ENCODE measurements around the gene MYLK. TPM values are rescaled to one million over a fixed set of nuclear protein-coding genes. Genes with fewer than 3 reads are reported as not detected.

The MYLK gene
- total RNA-seq, 2 experiments from 2014 or later: 0.22 TPM; not detected in 1

DNA sequence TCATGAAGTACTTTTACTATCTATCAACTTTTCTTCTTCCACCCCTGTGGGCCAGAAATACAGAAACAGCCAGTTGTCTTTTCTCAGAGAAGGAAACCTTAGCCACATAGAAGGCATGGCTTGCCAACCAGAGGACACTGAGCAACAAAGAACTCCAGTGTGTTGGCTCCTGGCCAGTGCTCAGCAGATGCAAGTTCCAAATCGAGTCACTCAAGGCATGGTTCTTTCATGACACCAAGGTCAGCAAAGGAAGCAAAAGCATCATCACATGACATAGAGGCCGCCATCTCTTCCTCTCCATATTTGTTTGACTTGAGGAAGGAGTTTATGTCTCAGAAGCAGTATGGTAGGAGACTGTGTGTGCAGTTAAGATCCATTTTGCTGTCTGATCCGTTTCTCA, 92.2 kb downstream of the MYLK start:
- no peaks in the 10 kb centered on the region for H3K9me3 Mint-ChIP-seq
- H3K36me3 Mint-ChIP-seq (ENCODE audit: low read depth): no peaks in the 10 kb centered on the region
- ChIA-PET POLR2A (no interaction called here), CTCF (no interaction called here)
- no peaks in the 10 kb centered on the region for H3K4me1 Mint-ChIP-seq (ENCODE audit: low read depth)
- Histone ChIP-seq H3K27ac (ENCODE audit: low read depth in 1 of 2, low read length in 2 of 2) (no peak overlapping the region), H3K27me3 (ENCODE audit: control insufficient read depth in 1 of 2, insufficient read depth in 2 of 2, low read length in 2 of 2) (peaks cover 0 to 8% of the 10 kb centered on the region in 2 experiments), H3K36me3 (ENCODE audit: insufficient read depth, low read length) (no peaks in the 10 kb centered on the region), H3K4me1 (ENCODE audit: insufficient read depth, low read length) (no peaks in the 10 kb centered on the region), H3K4me3 (ENCODE audit: low read length) (no peak overlapping the region), H3K9me3 (ENCODE audit: control insufficient read depth in 1 of 2, insufficient read depth in 1 of 2, low read length in 2 of 2) (no peaks in the 10 kb centered on the region)
- intact Hi-C loops (cut with DNase I, micrococcal nuclease): no loop called here
- no peak overlapping the region for H3K4me3 Mint-ChIP-seq
- no peak overlapping the region for H3K27ac Mint-ChIP-seq
- ATAC-seq (ENCODE audit: poor library complexity): no peak
- TF ChIP-seq, protein P1, sequence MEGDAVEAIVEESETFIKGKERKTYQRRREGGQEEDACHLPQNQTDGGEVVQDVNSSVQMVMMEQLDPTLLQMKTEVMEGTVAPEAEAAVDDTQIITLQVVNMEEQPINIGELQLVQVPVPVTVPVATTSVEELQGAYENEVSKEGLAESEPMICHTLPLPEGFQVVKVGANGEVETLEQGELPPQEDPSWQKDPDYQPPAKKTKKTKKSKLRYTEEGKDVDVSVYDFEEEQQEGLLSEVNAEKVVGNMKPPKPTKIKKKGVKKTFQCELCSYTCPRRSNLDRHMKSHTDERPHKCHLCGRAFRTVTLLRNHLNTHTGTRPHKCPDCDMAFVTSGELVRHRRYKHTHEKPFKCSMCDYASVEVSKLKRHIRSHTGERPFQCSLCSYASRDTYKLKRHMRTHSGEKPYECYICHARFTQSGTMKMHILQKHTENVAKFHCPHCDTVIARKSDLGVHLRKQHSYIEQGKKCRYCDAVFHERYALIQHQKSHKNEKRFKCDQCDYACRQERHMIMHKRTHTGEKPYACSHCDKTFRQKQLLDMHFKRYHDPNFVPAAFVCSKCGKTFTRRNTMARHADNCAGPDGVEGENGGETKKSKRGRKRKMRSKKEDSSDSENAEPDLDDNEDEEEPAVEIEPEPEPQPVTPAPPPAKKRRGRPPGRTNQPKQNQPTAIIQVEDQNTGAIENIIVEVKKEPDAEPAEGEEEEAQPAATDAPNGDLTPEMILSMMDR (IDR thresholded peaks at IDR 0.05): no peak
- peaks cover 23% of the 10 kb centered on the region for H3K27me3 Mint-ChIP-seq
- no peak for DNase-seq

DNA sequence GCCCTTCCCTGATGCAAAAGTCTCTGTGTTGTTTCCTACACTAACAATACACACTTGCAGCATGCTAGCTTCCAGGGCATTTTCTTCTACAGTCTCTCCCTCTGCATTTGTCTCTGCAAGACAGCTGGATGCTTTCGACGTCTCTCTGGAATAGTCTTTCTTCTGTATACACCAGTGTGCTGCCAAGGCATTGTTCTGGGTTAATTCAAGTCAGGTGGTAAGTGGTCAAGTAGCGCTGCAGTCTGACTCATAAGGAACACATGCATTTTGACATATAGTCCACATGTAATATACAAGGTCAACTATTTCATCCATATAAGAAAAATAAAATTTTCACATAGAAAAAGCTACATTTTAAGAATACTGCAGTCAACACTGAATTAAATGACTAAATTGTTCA, 92.7 kb downstream of the MYLK start:
- TF ChIP-seq, protein P1 (IDR thresholded peaks at IDR 0.05): no peak
- Mint-ChIP-seq H3K36me3 (ENCODE audit: low read depth) (no peaks in the 10 kb centered on the region), H3K4me3 (no peak overlapping the region), H3K27me3 (peaks cover 23% of the 10 kb centered on the region), H3K4me1 (ENCODE audit: low read depth) (no peaks in the 10 kb centered on the region), H3K27ac (no peak overlapping the region), H3K9me3 (no peaks in the 10 kb centered on the region)
- H3K27ac ChIP-seq (ENCODE audit: low read depth in 1 of 2, low read length in 2 of 2): no peak overlapping the region
- intact Hi-C loops (cut with DNase I, micrococcal nuclease): no loop called here
- ATAC-seq (ENCODE audit: poor library complexity) (no peak), DNase-seq (no peak)
- H3K27me3 ChIP-seq (ENCODE audit: control insufficient read depth in 1 of 2, insufficient read depth in 2 of 2, low read length in 2 of 2): peaks cover 0 to 8% of the 10 kb centered on the region in 2 experiments
- H3K36me3 ChIP-seq (ENCODE audit: insufficient read depth, low read length): no peaks in the 10 kb centered on the region
- POLR2A ChIA-PET: no interaction called here
- no peak overlapping the region for H3K4me3 ChIP-seq (ENCODE audit: low read length)
- H3K9me3 ChIP-seq (ENCODE audit: control insufficient read depth in 1 of 2, insufficient read depth in 1 of 2, low read length in 2 of 2): no peaks in the 10 kb centered on the region
- no peaks in the 10 kb centered on the region for H3K4me1 ChIP-seq (ENCODE audit: insufficient read depth, low read length)
- CTCF ChIA-PET: no interaction called here

DNA sequence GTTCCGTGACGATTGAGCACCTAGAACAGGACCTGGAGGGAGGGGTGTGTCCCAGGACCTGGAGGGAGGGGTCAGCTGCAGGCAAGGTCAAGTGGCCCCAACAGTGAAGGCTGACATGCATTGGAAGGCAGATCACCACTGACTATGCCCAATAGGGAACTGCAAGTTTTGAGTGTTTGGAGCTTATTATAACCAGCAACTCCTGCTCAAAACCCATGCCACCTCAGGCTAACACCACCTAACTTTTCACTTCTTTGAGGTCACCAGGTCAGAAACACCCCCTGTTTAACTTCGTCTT, 93.1 kb downstream of the MYLK start:
- Histone ChIP-seq H3K4me1 (ENCODE audit: insufficient read depth, low read length) (no peaks in the 10 kb centered on the region), H3K4me3 (ENCODE audit: low read length) (no peak overlapping the region), H3K27me3 (ENCODE audit: control insufficient read depth in 1 of 2, insufficient read depth in 2 of 2, low read length in 2 of 2) (peaks cover 0 to 8% of the 10 kb centered on the region in 2 experiments), H3K9me3 (ENCODE audit: control insufficient read depth in 1 of 2, insufficient read depth in 1 of 2, low read length in 2 of 2) (no peaks in the 10 kb centered on the region), H3K36me3 (ENCODE audit: insufficient read depth, low read length) (no peaks in the 10 kb centered on the region), H3K27ac (ENCODE audit: low read depth in 1 of 2, low read length in 2 of 2) (no peak overlapping the region)
- CTCF ChIA-PET: no interaction called here
- TF ChIP-seq, protein P1 (IDR thresholded peaks at IDR 0.05): no peak
- DNase-seq (no peak), ATAC-seq (ENCODE audit: poor library complexity) (no peak)
- POLR2A ChIA-PET: no interaction called here
- intact Hi-C loops (cut with DNase I, micrococcal nuclease): no loop called here
- H3K4me1 Mint-ChIP-seq (ENCODE audit: low read depth): no peaks in the 10 kb centered on the region
- H3K27ac Mint-ChIP-seq: no peak overlapping the region
- H3K36me3 Mint-ChIP-seq (ENCODE audit: low read depth): no peaks in the 10 kb centered on the region
- no peak overlapping the region for H3K4me3 Mint-ChIP-seq
- no peaks in the 10 kb centered on the region for H3K9me3 Mint-ChIP-seq
- peaks cover 23% of the 10 kb centered on the region for H3K27me3 Mint-ChIP-seq
